Gastrocnemius medialis (tissue), 4 donors: Measurements from ENCODE around the gene RPS6KL1.

Experiments
- CTCF ChIP-seq, 5 experiments: fragments of 450-650 bp in 3 of 5; fragments of 200-600 bp in 2 of 5; sonication (generic) in 2 of 5; IDR thresholded peaks in 4 of 5; conservative IDR thresholded peaks in 1 of 5; 1 replicate in 4 of 5; 2 replicates in 1 of 5; pipeline ENCODE4 v1.5.1; 2016 to 2019; ENCODE audit warnings: antibody characterized with exemption in 5 of 5, mild to moderate bottlenecking in 3 of 5, moderate library complexity in 3 of 5
- POLR2A ChIP-seq, 2 donors: fragments of 450-650 bp; IDR thresholded peaks; one replicate each; pipeline ENCODE4 v1.6.1; 2017; ENCODE audit warnings: antibody characterized with exemption in 2 of 2, mild to moderate bottlenecking in 2 of 2, moderate library complexity in 2 of 2

- TF ChIP-seq CTCF (IDR thresholded peaks at IDR 0.05 in 4 of 5, conservative IDR thresholded peaks at IDR 0.05 in 1 of 5) (no peak), POLR2A (IDR thresholded peaks at IDR 0.05) (no peak)
Observed at GRCh38 chr14:74897642-74898041, 25.4 kb downstream of the RPS6KL1 start.
